Fibroblast of the aortic adventitia (primary cell): ENCODE data around the gene MBTPS1. TPM values are rescaled to one million over a fixed set of nuclear protein-coding genes. Genes with fewer than 3 reads are reported as not detected.

Experiments
- DNase-seq: peaks from one replicate; pipeline ENCODE4 v3.0.0-alpha.2; 2010; ENCODE audit warnings: low read depth
- H3K4me3 ChIP-seq: 2 replicates; pipeline ENCODE4 v1.5.1; 2011; ENCODE audit warnings: low read depth, mild to moderate bottlenecking, control low read depth, low read length, moderate library complexity
- CTCF ChIP-seq: IDR thresholded peaks from 2 replicates; pipeline ENCODE4 v1.5.1; 2011; ENCODE audit warnings: mild to moderate bottlenecking, low read length, control low read depth, inconsistent platforms; ENCODE audit not compliant: insufficient read depth
- total RNA-seq: library from RNA; depleted of rRNA; stranded (reverse); fragments of >200 nt; gene quantifications from 2 replicates; pipeline ENCODE4 v1.2.3, GENCODE V29; 2012; ENCODE audit warnings: low replicate concordance

Gene MBTPS1
- total RNA-seq, 1 donor, result 89.0 TPM

- DNase-seq, result no peak
- no peak overlapping the region for H3K4me3 ChIP-seq
- no peak for TF ChIP-seq CTCF
Observed at GRCh38 chr16:84093120-84093878, 23.4 kb downstream of the MBTPS1 start.

- DNase-seq, result no peak
- H3K4me3 ChIP-seq, result no peak overlapping the region
- TF ChIP-seq CTCF, result no peak
Observed at GRCh38 chr16:84091460-84091859, 25.3 kb downstream of the MBTPS1 start.

- no peak overlapping the region for H3K4me3 ChIP-seq
- no peak for DNase-seq
- no peak for TF ChIP-seq CTCF
Observed at GRCh38 chr16:84090211-84090610, 26.5 kb downstream of the MBTPS1 start.

- DNase-seq, result no peak
- TF ChIP-seq CTCF, result no peak
- H3K4me3 ChIP-seq, result no peak overlapping the region
Observed at GRCh38 chr16:84088695-84089395, 27.9 kb downstream of the MBTPS1 start.

GRCh38 chr16:84087466-84088151 lies 29.1 kb downstream of the MBTPS1 start:
- DNase-seq, result no peak
- H3K4me3 ChIP-seq, result no peak overlapping the region
- TF ChIP-seq CTCF, result no peak

GRCh38 chr16:84087001-84087400 lies 29.7 kb downstream of the MBTPS1 start:
- TF ChIP-seq CTCF, result no peak
- DNase-seq, result no peak
- no peak overlapping the region for H3K4me3 ChIP-seq
